Mesenchymal stem cell (in vitro differentiated cells and primary cell): Measurements from ENCODE around the gene C16orf82.
A peak's percentile ranks its signal among the peaks of the same experiment; 100 is the strongest.
"Not testable (repeated sequence)": the region's sequence is repeated elsewhere in the genome, so short reads cannot be mapped to it uniquely, and the experiment has no call there.

ENCODE experiments used
- DNase-seq: peaks from one replicate; pipeline ENCODE4 v3.0.0-alpha.2; 2013
- H2AFZ ChIP-seq: one replicate; pipeline ENCODE4 v1.6.1; 2013; ENCODE audit warnings: low read depth, mild to moderate bottlenecking, control low read depth, inconsistent platforms, low read length, moderate library complexity
- H2AK5ac ChIP-seq: 2 replicates; pipeline ENCODE4 v1.6.1; 2013; ENCODE audit warnings: low read length, moderate library complexity, mild to moderate bottlenecking, inconsistent platforms; ENCODE audit not compliant: severe bottlenecking
- H2BK120ac ChIP-seq: one replicate; pipeline ENCODE4 v1.6.1; 2013; ENCODE audit warnings: low read depth, mild to moderate bottlenecking, inconsistent platforms, low read length, moderate library complexity
- H2BK12ac ChIP-seq, 2 experiments: one replicate each; pipeline ENCODE4 v1.6.1; 2013; ENCODE audit warnings: inconsistent platforms in 2 of 2, low read length in 2 of 2, mild to moderate bottlenecking in 2 of 2, moderate library complexity in 2 of 2, control low read depth in 1 of 2
- H2BK15ac ChIP-seq: one replicate; pipeline ENCODE4 v1.6.1; 2013; ENCODE audit warnings: mild to moderate bottlenecking, low read depth, inconsistent platforms; ENCODE audit not compliant: poor library complexity, severe bottlenecking
- H2BK5ac ChIP-seq: 2 replicates; pipeline ENCODE4 v1.6.1; 2013; ENCODE audit warnings: low read depth, mild to moderate bottlenecking, low read length, control low read depth, inconsistent platforms; ENCODE audit not compliant: poor library complexity, severe bottlenecking
- H3K14ac ChIP-seq, 2 experiments: one replicate each; pipeline ENCODE4 v1.6.1; 2013; ENCODE audit warnings: inconsistent platforms in 2 of 2, low read length in 2 of 2, control low read depth in 1 of 2, mild to moderate bottlenecking in 1 of 2, moderate library complexity in 1 of 2
- H3K18ac ChIP-seq, 2 experiments: one replicate each; pipeline ENCODE4 v1.6.1; 2013; ENCODE audit warnings: inconsistent platforms in 2 of 2, low read length in 2 of 2, control low read depth in 1 of 2, low read depth in 1 of 2, mild to moderate bottlenecking in 1 of 2
- H3K23ac ChIP-seq, 2 experiments: one replicate each; pipeline ENCODE4 v1.6.1; 2013; ENCODE audit warnings: inconsistent platforms in 2 of 2, low read length in 2 of 2, mild to moderate bottlenecking in 2 of 2, moderate library complexity in 2 of 2, control low read depth in 1 of 2
- H3K27ac ChIP-seq: 2 replicates; pipeline ENCODE4 v1.5.1; 2013; ENCODE audit warnings: mild to moderate bottlenecking, moderate library complexity, low read length, control low read depth, inconsistent platforms; ENCODE audit not compliant: poor library complexity, severe bottlenecking
- H3K27me3 ChIP-seq, 2 experiments: 2 replicates each; pipeline versions ENCODE4 v1.6.1 to v1.7.0; 2013; ENCODE audit warnings: low read length in 2 of 2, mild to moderate bottlenecking in 2 of 2, moderate library complexity in 2 of 2, control low read depth in 1 of 2, inconsistent platforms in 1 of 2; ENCODE audit not compliant: control insufficient read depth in 1 of 2, insufficient read depth in 1 of 2
- H3K36me3 ChIP-seq, 2 experiments: 2 replicates each; pipeline versions ENCODE4 v1.6.1 to v1.7.0; 2013; ENCODE audit warnings: low read length in 2 of 2, control low read depth in 1 of 2, inconsistent platforms in 1 of 2, low read depth in 1 of 2, mild to moderate bottlenecking in 1 of 2; ENCODE audit not compliant: insufficient read depth in 2 of 2, control insufficient read depth in 1 of 2
- H3K4ac ChIP-seq, 2 experiments: one replicate each; pipeline ENCODE4 v1.6.1; 2013; ENCODE audit warnings: inconsistent platforms in 2 of 2, low read length in 2 of 2, mild to moderate bottlenecking in 2 of 2, moderate library complexity in 2 of 2, control low read depth in 1 of 2, low read depth in 1 of 2
- H3K4me1 ChIP-seq: 2 replicates; pipeline ENCODE4 v1.6.1; 2013; ENCODE audit warnings: low read depth, low read length, control low read depth; ENCODE audit not compliant: control insufficient read depth, insufficient read depth
- H3K4me2 ChIP-seq: 2 replicates; pipeline ENCODE4 v1.6.1; 2013; ENCODE audit warnings: low read length, mild to moderate bottlenecking, inconsistent platforms; ENCODE audit not compliant: poor library complexity, severe bottlenecking
- H3K4me3 ChIP-seq, 2 experiments: 2 replicates each; pipeline versions ENCODE4 v1.5.1 to v1.7.0; 2013; ENCODE audit warnings: low read length in 2 of 2, mild to moderate bottlenecking in 2 of 2, control low read depth in 1 of 2, low read depth in 1 of 2; ENCODE audit not compliant: insufficient read depth in 1 of 2
- H3K79me1 ChIP-seq: replicated peaks from 2 replicates; pipeline ENCODE4 v1.6.1; 2013; ENCODE audit warnings: mild to moderate bottlenecking, control low read depth, low read length, inconsistent platforms; ENCODE audit not compliant: poor library complexity, severe bottlenecking
- H3K9ac ChIP-seq: 2 replicates; pipeline ENCODE4 v1.7.0; 2013; ENCODE audit warnings: mild to moderate bottlenecking, low read length, moderate library complexity
- H3K9me3 ChIP-seq: 2 replicates; pipeline ENCODE4 v1.7.0; 2013; ENCODE audit warnings: mild to moderate bottlenecking, low read length; ENCODE audit not compliant: control insufficient read depth
- H4K8ac ChIP-seq: one replicate; pipeline ENCODE4 v1.6.1; 2013; ENCODE audit warnings: inconsistent platforms, mild to moderate bottlenecking, low read length, moderate library complexity
- H4K91ac ChIP-seq: one replicate; pipeline ENCODE4 v1.6.1; 2013; ENCODE audit warnings: mild to moderate bottlenecking, low read length, inconsistent platforms
- WGBS: methylation state at CpG from one replicate; pipeline ENCODE4 v1.1.7; 2013; ENCODE audit warnings: mixed read lengths; 5-methylcytosine and 5-hydroxymethylcytosine counted together

C16orf82 gene

DNA sequence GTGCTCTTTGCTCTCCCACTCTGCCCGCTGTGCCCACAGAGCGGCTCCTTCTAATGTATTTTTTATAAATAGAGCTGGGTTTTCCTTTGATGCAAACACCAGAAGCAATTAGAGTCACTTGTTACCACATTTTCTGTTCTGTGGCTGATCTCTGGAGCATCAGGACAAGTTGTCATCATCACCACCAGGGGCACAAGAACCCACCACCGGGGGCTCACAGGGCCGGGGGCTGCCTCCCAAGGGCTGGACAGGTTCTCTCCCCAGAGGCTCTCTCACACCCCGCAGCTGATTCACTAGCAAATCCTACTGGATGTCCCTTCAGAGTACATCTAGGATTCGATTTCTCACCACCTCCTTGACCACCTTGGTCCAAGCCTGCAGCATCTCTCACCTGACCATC is 18.5 kb downstream of the C16orf82 start:
- Histone ChIP-seq H3K79me1 (no peaks in the 10 kb centered on the region), H4K8ac (no peak overlapping the region), H3K4me1 (no peaks in the 10 kb centered on the region), H2AK5ac (no peak overlapping the region), H3K4me3 (no peak overlapping the region), H3K4ac (no peak overlapping the region), H2BK120ac (no peak overlapping the region), H3K9ac (no peak overlapping the region), H3K27ac (no peak overlapping the region), H3K4me2 (no peak overlapping the region), H2BK5ac (no peak overlapping the region), H4K91ac (peak overlapping the region; percentile 27), H3K27me3 (peaks cover 0 to 38% of the 10 kb centered on the region in 2 experiments), H3K36me3 (no peaks in the 10 kb centered on the region), H3K18ac (no peak overlapping the region), H2BK12ac (no peak overlapping the region), H2BK15ac (no peak overlapping the region), H2AFZ (no peak overlapping the region), H3K14ac (no peak overlapping the region), H3K9me3 (no peaks in the 10 kb centered on the region), H3K23ac (no peak overlapping the region)
- no peak for DNase-seq
- 67% methylated on average over 5 of the region's 6 CpGs for WGBS

DNA sequence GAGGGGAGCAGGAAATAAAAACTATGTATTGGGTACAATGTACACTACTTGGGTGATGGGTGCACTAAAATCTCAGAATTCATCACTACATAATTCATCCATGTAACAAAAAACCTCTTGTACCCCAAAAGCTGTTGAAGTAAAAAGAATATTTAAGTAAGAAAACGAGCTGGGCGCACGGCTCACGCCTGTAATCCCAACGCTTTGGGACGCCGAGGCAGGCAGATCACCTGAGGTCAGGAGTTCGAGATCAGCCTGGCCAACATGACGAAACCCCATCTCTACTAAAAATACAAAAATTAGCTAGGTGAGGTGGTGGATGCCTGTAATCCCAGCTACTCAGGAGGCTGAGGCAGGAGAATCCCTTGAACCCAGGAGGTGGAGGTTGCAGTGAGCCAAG is 19.3 kb downstream of the C16orf82 start:
- peaks cover 0 to 38% of the 10 kb centered on the region in 2 experiments for H3K27me3 ChIP-seq
- not testable (repeated sequence) for H2BK12ac ChIP-seq, H3K4me2 ChIP-seq, H3K4me1 ChIP-seq, H3K18ac ChIP-seq, H4K8ac ChIP-seq, H3K27ac ChIP-seq, H3K14ac ChIP-seq, H2AK5ac ChIP-seq, H3K9me3 ChIP-seq, DNase-seq, H3K79me1 ChIP-seq, H3K9ac ChIP-seq, H2BK120ac ChIP-seq, H2BK5ac ChIP-seq, H3K4me3 ChIP-seq, H2BK15ac ChIP-seq, H3K36me3 ChIP-seq, H2AFZ ChIP-seq, H3K23ac ChIP-seq, H4K91ac ChIP-seq, H3K4ac ChIP-seq
- WGBS, result 89% methylated on average over 5 of the region's 9 CpGs

DNA sequence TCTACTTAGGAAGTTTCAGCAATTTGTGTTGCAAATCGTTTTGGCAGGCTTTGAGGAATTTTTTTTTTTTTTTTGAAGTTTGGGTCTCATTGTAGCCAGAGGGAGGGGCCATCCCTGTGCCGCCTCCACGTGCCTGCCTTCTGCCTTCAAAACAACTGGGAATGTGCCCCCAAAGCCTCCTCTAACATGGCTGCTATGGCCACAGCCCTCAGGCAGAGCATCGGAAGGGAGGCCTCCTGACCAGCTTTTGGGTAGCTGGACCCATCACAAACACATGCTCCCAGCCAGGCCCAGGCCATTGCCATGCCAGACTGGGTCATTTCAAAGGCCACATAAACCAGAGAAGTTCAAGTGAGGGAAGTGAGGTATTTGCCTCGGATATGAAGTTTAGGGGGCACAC is 21.5 kb downstream of the C16orf82 start:
- Histone ChIP-seq H2BK15ac (no peak overlapping the region), H2AK5ac (no peak overlapping the region), H2BK12ac (no peak overlapping the region), H3K9ac (no peak overlapping the region), H3K18ac (no peak overlapping the region), H3K14ac (no peak overlapping the region), H4K91ac (no peak overlapping the region), H2BK5ac (no peak overlapping the region), H4K8ac (no peak overlapping the region), H2BK120ac (no peak overlapping the region), H3K79me1 (no peaks in the 10 kb centered on the region), H3K9me3 (no peaks in the 10 kb centered on the region), H3K4me1 (no peaks in the 10 kb centered on the region), H3K4ac (no peak overlapping the region), H3K23ac (no peak overlapping the region), H3K27ac (no peak overlapping the region), H2AFZ (no peak overlapping the region), H3K27me3 (peaks cover 0 to 27% of the 10 kb centered on the region in 2 experiments), H3K36me3 (no peaks in the 10 kb centered on the region), H3K4me3 (peak overlapping the region in 1 of 2 experiments; percentile 15), H3K4me2 (no peak overlapping the region)
- 75% methylated on average over 1 of the region's 5 CpGs for WGBS
- no peak for DNase-seq

DNA sequence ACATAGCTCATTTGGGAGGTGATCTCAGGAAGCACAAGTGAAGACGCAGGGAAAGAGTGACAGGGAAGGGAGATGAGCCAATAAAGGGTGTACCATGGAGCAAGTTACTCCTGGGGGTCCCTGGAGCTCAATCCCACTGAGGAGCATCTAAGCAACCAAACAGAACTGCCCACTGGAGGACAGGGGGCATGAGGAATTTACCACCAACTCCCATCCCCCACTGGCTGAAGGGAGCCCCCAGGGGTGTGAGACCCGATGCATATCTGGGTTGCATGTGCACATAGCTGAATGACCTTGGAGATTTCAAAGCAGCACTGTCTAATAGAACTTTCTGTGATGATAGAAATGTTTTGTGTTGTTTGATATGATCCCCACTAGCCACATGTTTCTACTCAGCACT is 29.6 kb downstream of the C16orf82 start:
- H3K4me2 ChIP-seq, result no peak overlapping the region
- H2BK120ac ChIP-seq, result no peak overlapping the region
- no peak overlapping the region for H2BK5ac ChIP-seq
- no peak overlapping the region for H3K9ac ChIP-seq
- H2BK12ac ChIP-seq, result peak overlapping the region in 1 of 2 experiments; percentile 60
- no peak overlapping the region for H2BK15ac ChIP-seq
- H3K27me3 ChIP-seq, result no peaks in the 10 kb centered on the region
- H3K79me1 ChIP-seq, result no peaks in the 10 kb centered on the region
- no peak overlapping the region for H4K91ac ChIP-seq
- no peak overlapping the region for H2AFZ ChIP-seq
- H3K23ac ChIP-seq, result no peak overlapping the region
- no peaks in the 10 kb centered on the region for H3K9me3 ChIP-seq
- H3K36me3 ChIP-seq, result no peaks in the 10 kb centered on the region
- DNase-seq, result no peak
- no peak overlapping the region for H3K14ac ChIP-seq
- peak overlapping the region in 1 of 2 experiments; percentile 21 for H3K18ac ChIP-seq
- WGBS, result 75% methylated on average over 1 of the region's 2 CpGs
- no peak overlapping the region for H3K4me3 ChIP-seq
- no peak overlapping the region for H4K8ac ChIP-seq
- H3K27ac ChIP-seq, result no peak overlapping the region
- H2AK5ac ChIP-seq, result no peak overlapping the region
- H3K4me1 ChIP-seq, result no peaks in the 10 kb centered on the region
- no peak overlapping the region for H3K4ac ChIP-seq
